Lung microvascular endothelial cell (primary cell): ENCODE measurements around the gene CUL3. TPM values are rescaled to one million over a fixed set of nuclear protein-coding genes. Genes with fewer than 3 reads are reported as not detected.
"Not testable (repeated sequence)": the region's sequence is repeated elsewhere in the genome, so short reads cannot be mapped to it uniquely, and the experiment has no call there.

Experiments
- DNase-seq, 2 donors: peaks; one replicate each; pipeline versions ENCODE4 v3.0.0 to v3.0.0-alpha.2; 2010; ENCODE audit warnings: low read depth in 2 of 2
- total RNA-seq: library from RNA; depleted of rRNA; stranded (reverse); fragments of >200 nt; gene quantifications from 2 replicates; pipeline ENCODE4 v1.2.1, GENCODE V29; 2014

CUL3 gene
- total RNA-seq, 1 donor from 2014 or later = 37.3 TPM

DNA sequence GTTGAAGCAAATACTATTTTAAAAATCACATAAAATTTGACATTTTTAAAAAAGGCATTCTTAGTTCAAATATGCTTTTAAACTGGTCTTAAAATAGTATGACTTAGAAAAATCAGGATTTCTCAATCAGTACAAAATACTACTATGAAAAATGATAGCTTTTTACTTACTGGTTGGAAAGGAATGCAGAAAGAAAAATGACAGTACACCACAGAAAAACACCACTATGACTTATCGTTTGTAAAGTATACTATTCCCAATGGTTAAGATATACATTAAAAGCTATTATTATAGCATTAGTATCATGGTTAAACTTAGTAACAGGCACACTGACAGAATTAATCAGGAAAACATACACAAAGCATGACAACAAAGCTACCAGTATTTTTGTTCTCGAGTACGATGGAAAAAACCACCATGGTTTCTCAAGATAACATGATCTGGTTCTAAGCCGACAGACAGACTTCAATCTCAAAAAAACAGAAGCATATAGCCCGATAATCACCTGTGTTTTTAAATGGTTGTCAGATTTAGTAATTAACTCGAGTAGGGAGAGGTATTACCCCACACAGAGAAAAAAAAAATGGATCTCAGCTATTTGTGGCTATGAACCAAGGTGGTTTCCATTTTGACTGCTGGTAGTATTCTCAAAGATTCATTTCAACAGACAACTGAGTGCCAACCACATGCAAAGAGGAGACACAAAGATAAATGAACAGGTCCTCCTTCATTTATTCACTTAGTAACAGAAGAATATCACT, 39.1 kb downstream of the CUL3 start:
- no peak for DNase-seq

GRCh38 chr2:224543939-224544338, 41.2 kb downstream of the CUL3 start:
- no peak for DNase-seq

GRCh38 chr2:224538561-224539138, 46.5 kb downstream of the CUL3 start:
- DNase-seq = no peak

DNA sequence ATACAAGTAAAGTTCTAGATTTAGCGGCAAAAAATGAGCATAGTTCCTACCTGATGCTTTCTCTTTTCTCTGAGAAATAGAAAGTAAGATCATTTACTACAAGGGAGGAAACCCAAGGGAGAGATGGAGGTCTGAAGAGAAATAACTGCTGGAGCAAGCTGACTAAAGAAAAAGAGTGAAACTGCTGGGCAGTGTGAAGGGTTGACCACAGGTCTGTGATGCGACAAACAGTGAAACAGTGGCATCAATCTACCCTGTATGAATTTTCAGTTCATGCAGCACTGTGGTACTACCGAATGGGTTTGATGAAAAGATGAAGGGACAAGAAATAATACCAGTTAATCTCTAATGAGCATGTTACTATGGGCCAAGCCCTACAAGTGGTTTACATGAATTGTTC, 52.2 kb downstream of the CUL3 start:
- no peak for DNase-seq

- DNase-seq = no peak
These were observed 52.7 kb downstream of the CUL3 start for GRCh38 chr2:224532441-224532840.

DNA sequence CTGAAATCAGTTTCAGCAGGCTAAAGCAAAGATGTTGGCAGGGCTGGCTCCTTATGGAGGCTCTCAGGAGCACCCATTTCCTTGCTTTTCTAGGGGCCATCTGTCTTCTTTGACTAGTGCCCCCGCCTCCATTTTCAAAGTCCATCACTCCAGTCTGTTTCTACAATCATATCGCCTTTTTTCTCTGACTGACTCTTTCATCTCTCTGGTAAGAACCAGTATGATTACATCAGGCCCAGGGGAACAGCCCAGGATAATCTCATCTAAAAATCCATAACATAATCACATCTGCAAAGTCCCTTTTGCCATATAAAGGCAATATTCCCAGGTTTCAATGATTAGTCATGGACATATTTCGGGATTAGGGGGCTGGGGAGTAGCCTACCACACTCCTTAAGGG, 57.0 kb downstream of the CUL3 start:
- DNase-seq = no peak

GRCh38 chr2:224525774-224526173, 59.4 kb downstream of the CUL3 start:
- no peak for DNase-seq

GRCh38 chr2:224524657-224525056, 60.5 kb downstream of the CUL3 start:
- DNase-seq = no peak

DNA sequence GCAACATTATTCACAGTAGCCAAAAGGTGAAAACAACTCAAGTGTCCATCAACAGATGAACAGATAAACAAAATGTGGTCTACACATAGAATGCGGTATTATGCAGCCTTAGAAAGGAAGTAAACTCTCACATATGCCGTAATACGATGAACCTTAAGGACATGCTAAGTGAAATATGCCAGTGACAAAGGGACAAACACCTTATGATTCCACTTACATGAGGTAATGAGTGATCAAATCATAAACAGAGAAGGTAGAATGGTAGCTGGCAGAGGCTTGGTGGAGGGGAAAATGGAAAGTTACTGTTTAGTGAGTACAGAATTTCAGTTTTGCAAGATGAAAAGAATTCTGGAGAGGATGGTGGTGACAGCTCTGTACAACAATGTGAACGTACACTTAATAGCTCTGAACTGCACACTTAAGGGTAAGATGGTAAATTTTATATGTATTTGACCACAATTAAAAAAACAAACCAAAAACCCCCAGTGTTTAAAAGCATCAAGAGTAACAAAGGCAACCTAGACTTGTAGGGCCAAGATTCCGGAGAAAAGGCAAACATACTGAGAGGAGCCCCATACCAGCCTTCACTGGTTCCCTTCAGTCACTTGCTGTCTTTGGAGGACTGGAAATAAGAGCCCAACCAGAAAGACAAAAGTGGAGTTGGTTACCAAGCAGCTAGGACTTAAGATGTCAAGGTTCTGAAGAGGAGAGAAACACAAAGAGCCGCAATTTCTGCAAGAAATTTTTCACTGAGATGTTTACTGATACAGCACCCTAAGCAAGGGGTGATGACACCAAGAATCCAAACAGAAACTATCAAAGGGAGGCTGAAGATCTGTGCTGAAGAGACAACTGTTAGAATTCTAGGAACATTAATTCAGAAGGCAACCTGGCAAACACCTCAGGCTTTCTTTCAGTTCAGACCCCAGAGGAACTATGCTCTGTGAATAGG, 61.3 kb downstream of the CUL3 start:
- DNase-seq = no peak

DNA sequence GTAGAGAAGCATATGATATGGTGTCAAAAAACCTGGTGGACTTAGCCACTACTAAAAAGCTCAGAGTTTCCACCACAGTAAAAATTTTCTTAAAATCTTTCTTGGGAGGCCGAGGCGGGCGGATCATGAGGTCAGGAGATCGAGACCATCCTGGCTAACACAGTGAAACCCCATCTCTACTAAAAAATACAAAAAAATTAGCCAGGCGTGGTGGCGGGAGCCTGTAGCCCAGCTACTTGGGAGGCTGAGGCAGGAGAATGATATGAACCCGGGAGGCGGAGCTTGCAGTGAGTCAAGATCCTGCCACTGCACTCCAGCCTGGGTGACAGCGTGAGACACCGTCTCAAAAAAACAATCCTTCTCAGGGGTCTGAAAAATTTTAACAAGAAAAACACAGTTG, 62.7 kb downstream of the CUL3 start:
- DNase-seq = not testable (repeated sequence)

- peak in 1 of 2 donors; percentile 22 for DNase-seq
These were observed 65.1 kb downstream of the CUL3 start for GRCh38 chr2:224520064-224520463.

GRCh38 chr2:224518806-224519580, 66.2 kb downstream of the CUL3 start:
- peak in 1 of 2 donors; percentile 48 for DNase-seq

DNA sequence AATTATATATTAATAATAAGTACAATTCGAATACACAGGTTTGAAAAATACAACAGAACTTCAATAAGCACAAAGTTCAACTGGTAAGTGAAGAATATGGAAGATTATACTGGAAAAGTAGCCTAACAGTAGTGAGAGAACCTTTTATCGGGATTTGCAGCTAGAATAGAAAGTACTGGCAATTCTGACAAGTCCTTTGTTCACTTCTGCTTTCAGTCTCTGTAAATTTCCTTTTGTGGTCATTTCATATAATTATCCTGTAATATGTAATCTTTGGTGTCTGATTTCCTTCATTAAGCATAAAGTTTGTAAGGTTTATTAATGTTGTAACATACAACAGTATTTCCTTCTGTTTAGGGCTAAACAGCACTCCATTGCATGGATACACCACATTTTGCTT, 67.2 kb downstream of the CUL3 start:
- DNase-seq = peak in 1 of 2 donors; percentile 12

- not testable (repeated sequence) for DNase-seq
These were observed 68.8 kb downstream of the CUL3 start for GRCh38 chr2:224516393-224516792.

DNA sequence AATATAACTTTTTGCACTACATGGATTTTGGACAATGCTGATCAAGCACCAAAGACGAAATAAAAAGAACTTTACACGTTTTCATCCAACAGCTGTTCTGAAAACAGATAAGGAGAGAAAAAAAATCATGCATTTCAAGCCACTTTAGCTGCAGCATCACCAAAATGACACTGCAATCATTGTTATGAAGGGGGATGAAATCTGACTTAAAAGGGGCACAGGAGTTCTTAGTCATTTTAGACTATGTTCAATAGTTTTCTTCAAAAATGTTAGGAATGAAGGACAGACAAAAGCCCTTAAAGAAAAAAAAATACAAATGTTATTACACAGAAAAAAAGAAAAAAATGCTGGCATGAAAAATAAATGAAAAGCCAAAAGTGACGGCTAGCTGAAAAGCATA, 71.2 kb downstream of the CUL3 start:
- no peak for DNase-seq

- DNase-seq = no peak
These were observed 77.4 kb downstream of the CUL3 start for GRCh38 chr2:224507789-224508188.

- DNase-seq = no peak
These were observed 78.7 kb downstream of the CUL3 start for GRCh38 chr2:224506494-224506893.

- DNase-seq = no peak
These were observed 86.2 kb downstream of the CUL3 start for GRCh38 chr2:224498991-224499390.

GRCh38 chr2:224492531-224492930, 92.6 kb downstream of the CUL3 start:
- no peak for DNase-seq

GRCh38 chr2:224487940-224488339, 97.2 kb downstream of the CUL3 start:
- not testable (repeated sequence) for DNase-seq
